OCI-LY7 (cell line): Measurements from ENCODE around the gene PSENEN.

Experiments used
- EZH2phosphoT487 ChIP-seq: fragments of 200-600 bp; sonication (generic); IDR thresholded peaks from 2 replicates; pipeline ENCODE4 v1.6.1; 2018; ENCODE audit warnings: low read depth, borderline replicate concordance, mild to moderate bottlenecking, mixed run types, antibody characterized with exemption, low read length, moderate library complexity, mixed read lengths
- TF ChIP-seq, protein P1 (sequence below): fragments of 200-600 bp; sonication (generic); conservative IDR thresholded peaks from 2 replicates; pipeline ENCODE4 v1.5.1; 2014; ENCODE audit warnings: mild to moderate bottlenecking, antibody characterized with exemption, low read length, moderate library complexity, mixed read lengths

DNA sequence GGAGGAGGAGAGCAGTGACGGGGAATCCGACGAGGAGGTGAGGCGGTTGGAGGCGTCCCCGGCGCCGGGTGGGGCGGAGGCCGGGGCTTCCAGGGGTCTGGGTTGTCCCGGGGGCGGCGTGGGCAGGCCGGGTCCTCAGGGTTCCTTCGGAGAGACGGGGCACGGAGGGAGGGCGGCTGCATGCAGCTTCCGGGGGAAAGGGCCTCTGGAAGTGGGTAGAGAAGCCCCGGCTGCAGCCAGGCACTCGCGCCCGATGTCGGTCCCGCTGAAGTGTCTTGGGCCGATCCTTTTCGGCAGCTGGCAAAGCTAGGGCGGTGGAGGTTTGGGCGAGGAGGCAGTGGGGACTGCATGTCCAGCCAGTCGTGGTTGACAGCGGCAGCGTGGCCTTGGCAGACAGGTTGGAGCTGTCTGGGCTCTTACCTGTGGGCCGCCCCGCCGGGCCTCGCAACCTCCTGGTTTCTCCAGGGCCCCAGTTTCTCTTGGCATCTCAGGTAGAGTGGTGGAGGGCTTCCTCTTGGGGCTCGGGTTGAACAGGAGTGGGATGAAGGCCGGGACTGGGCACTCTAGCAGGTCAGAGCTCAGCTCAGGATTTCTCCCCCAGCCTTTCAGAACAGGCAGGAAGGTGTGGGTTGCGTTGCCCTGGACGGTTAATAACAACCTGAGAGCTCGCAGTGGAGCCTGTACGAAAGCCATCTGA, 27.0 kb upstream of the PSENEN start:
- TF ChIP-seq, protein P1, sequence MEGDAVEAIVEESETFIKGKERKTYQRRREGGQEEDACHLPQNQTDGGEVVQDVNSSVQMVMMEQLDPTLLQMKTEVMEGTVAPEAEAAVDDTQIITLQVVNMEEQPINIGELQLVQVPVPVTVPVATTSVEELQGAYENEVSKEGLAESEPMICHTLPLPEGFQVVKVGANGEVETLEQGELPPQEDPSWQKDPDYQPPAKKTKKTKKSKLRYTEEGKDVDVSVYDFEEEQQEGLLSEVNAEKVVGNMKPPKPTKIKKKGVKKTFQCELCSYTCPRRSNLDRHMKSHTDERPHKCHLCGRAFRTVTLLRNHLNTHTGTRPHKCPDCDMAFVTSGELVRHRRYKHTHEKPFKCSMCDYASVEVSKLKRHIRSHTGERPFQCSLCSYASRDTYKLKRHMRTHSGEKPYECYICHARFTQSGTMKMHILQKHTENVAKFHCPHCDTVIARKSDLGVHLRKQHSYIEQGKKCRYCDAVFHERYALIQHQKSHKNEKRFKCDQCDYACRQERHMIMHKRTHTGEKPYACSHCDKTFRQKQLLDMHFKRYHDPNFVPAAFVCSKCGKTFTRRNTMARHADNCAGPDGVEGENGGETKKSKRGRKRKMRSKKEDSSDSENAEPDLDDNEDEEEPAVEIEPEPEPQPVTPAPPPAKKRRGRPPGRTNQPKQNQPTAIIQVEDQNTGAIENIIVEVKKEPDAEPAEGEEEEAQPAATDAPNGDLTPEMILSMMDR = no peak
- TF ChIP-seq EZH2phosphoT487 = no peak
